Thyroid gland (tissue), 4 donors: ENCODE data around the gene PPP1CC.

ENCODE experiments used
- CTCF ChIP-seq, 6 experiments: fragments of 200-600 bp in 3 of 6; fragments of 450-650 bp in 3 of 6; sonication (generic) in 3 of 6; IDR thresholded peaks; one replicate each; pipeline ENCODE4 v1.5.1; 2016 to 2019; ENCODE audit warnings: antibody characterized with exemption in 6 of 6, mild to moderate bottlenecking in 2 of 6, inconsistent platforms in 1 of 6, moderate library complexity in 1 of 6
- POLR2A ChIP-seq, 2 donors: fragments of 450-650 bp; IDR thresholded peaks; one replicate each; pipeline ENCODE4 v1.6.1; 2017; ENCODE audit warnings: antibody characterized with exemption in 2 of 2, mild to moderate bottlenecking in 2 of 2, moderate library complexity in 1 of 2

- TF ChIP-seq CTCF (IDR thresholded peaks at IDR 0.05) (no peak), POLR2A (IDR thresholded peaks at IDR 0.05) (no peak)
Measured at GRCh38 chr12:110676171-110676570, 66.5 kb downstream of the PPP1CC start.
